IMR-90 (cell line): ENCODE data around the gene PI4KA. TPM values are rescaled to one million over a fixed set of nuclear protein-coding genes. Genes with fewer than 3 reads are reported as not detected.

Experiments
- ATAC-seq: fragments of 200-7000 bp; cut with Tn5 transposase; 2 replicates; pipeline ENCODE4 v1.9.1; 2020; ENCODE audit warnings: low read depth, mild to moderate bottlenecking, moderate library complexity
- BruUV-seq: library from RNA; stranded (reverse); fragments of 400-500 nt; replicated peaks from 2 replicates; lab custom pipeline; 2021; lab: Mats Ljungman, UMichigan
- CTCF ChIA-PET: fragments of 300-600 bp; formaldehyde crosslinking; extraction: SDS; loops from one replicate; lab custom pipeline; 2021; ENCODE audit warnings: antibody characterized with exemption; lab: Yijun Ruan, JAX
- POLR2A ChIA-PET: fragments of 300-600 bp; sonication (Branson Sonifier 250); formaldehyde crosslinking; loops from one replicate; lab custom pipeline; 2022; ENCODE audit warnings: antibody characterized with exemption; ENCODE audit not compliant: unreplicated experiment; lab: Charles Lee
- DNase-seq: peaks from one replicate; pipeline ENCODE4 v3.0.0; 2013
- H2AFZ ChIP-seq: replicated peaks from 2 replicates; pipeline ENCODE3; 2013; ENCODE audit warnings: low read length, mild to moderate bottlenecking; ENCODE audit not compliant: poor library complexity
- H2AK5ac ChIP-seq: 2 replicates; pipeline ENCODE4 v1.6.1; 2013; ENCODE audit warnings: low read depth, low read length, inconsistent platforms
- H2AK9ac ChIP-seq: replicated peaks from 2 replicates; pipeline ENCODE3; 2013; ENCODE audit warnings: mild to moderate bottlenecking, low read depth, low read length, moderate library complexity; ENCODE audit not compliant: poor library complexity
- H2BK120ac ChIP-seq: 2 replicates; pipeline ENCODE4 v1.6.1; 2013; ENCODE audit warnings: low read depth, low read length, inconsistent platforms
- H2BK15ac ChIP-seq: 3 replicates; pipeline ENCODE4 v1.6.1; 2013; ENCODE audit warnings: low read depth, low read length, inconsistent platforms
- H2BK20ac ChIP-seq: 2 replicates; pipeline ENCODE4 v1.6.1; 2013; ENCODE audit warnings: low read depth, mild to moderate bottlenecking, inconsistent platforms, low read length, moderate library complexity
- H2BK5ac ChIP-seq: 2 replicates; pipeline ENCODE4 v1.6.1; 2013; ENCODE audit warnings: mild to moderate bottlenecking, low read depth, low read length, inconsistent platforms; ENCODE audit not compliant: poor library complexity, severe bottlenecking
- H3K14ac ChIP-seq: replicated peaks from 2 replicates; pipeline ENCODE4 v1.6.1; 2013; ENCODE audit warnings: low read depth, low read length, inconsistent platforms
- H3K18ac ChIP-seq: 2 replicates; pipeline ENCODE4 v1.6.1; 2013; ENCODE audit warnings: low read depth, low read length, control low read depth
- H3K23ac ChIP-seq: 2 replicates; pipeline ENCODE4 v1.6.1; 2013; ENCODE audit warnings: low read depth, low read length, inconsistent platforms
- H3K27ac ChIP-seq: 2 replicates; pipeline ENCODE4 v1.5.1; 2013; ENCODE audit warnings: mild to moderate bottlenecking, control low read depth, low read length; ENCODE audit not compliant: insufficient read depth
- H3K27me3 ChIP-seq: 2 replicates; pipeline ENCODE4 v1.6.1; 2013; ENCODE audit warnings: low read length; ENCODE audit not compliant: control insufficient read depth, insufficient read depth
- H3K36me3 ChIP-seq: 2 replicates; pipeline ENCODE4 v1.6.1; 2013; ENCODE audit warnings: low read length, mixed read lengths; ENCODE audit not compliant: control insufficient read depth, insufficient read depth
- H3K4ac ChIP-seq: 2 replicates; pipeline ENCODE4 v1.6.1; 2013; ENCODE audit warnings: low read depth, low read length, inconsistent platforms
- H3K4me1 ChIP-seq: 2 replicates; pipeline ENCODE4 v1.6.1; 2013; ENCODE audit warnings: low read length, mixed read lengths; ENCODE audit not compliant: control insufficient read depth, insufficient read depth
- H3K4me2 ChIP-seq: 2 replicates; pipeline ENCODE4 v1.6.1; 2013; ENCODE audit warnings: low read depth, mild to moderate bottlenecking, control low read depth, low read length, moderate library complexity
- H3K4me3 ChIP-seq: 2 replicates; pipeline ENCODE4 v1.5.1; 2013; ENCODE audit warnings: low read depth, mild to moderate bottlenecking, control low read depth, low read length, moderate library complexity; ENCODE audit not compliant: insufficient read depth
- H3K56ac ChIP-seq: 2 replicates; pipeline ENCODE4 v1.6.1; 2013; ENCODE audit warnings: low read length, inconsistent platforms; ENCODE audit not compliant: insufficient read depth; ENCODE audit errors: extremely low read depth
- H3K79me1 ChIP-seq, 2 experiments: 2 replicates each; pipeline ENCODE4 v1.6.1; 2013; ENCODE audit warnings: low read length in 2 of 2, inconsistent platforms in 1 of 2, low read depth in 1 of 2
- H3K9ac ChIP-seq: 2 replicates; pipeline ENCODE4 v1.6.1; 2013; ENCODE audit warnings: low read depth, low read length, control low read depth
- H3K9me1 ChIP-seq: 2 replicates; pipeline ENCODE4 v1.6.1; 2013; ENCODE audit warnings: low read length, inconsistent platforms; ENCODE audit not compliant: insufficient read depth
- H3K9me3 ChIP-seq: 2 replicates; pipeline ENCODE4 v1.6.1; 2013; ENCODE audit warnings: low read length; ENCODE audit not compliant: control insufficient read depth, insufficient read depth
- H4K20me1 ChIP-seq: 2 replicates; pipeline ENCODE4 v1.6.1; 2013; ENCODE audit warnings: low read length, inconsistent platforms; ENCODE audit not compliant: insufficient read depth
- H4K5ac ChIP-seq: 2 replicates; pipeline ENCODE4 v1.6.1; 2013; ENCODE audit warnings: mild to moderate bottlenecking, low read depth, low read length, control low read depth
- H4K8ac ChIP-seq, 2 experiments: 2 replicates each; pipeline ENCODE4 v1.6.1; 2013; ENCODE audit warnings: low read depth in 2 of 2, low read length in 2 of 2, control low read depth in 1 of 2, inconsistent platforms in 1 of 2
- H4K91ac ChIP-seq: 2 replicates; pipeline ENCODE4 v1.6.1; 2013; ENCODE audit warnings: low read depth, low read length, inconsistent platforms; ENCODE audit not compliant: insufficient read depth
- POLR2A ChIP-seq: IDR thresholded peaks from 2 replicates; pipeline ENCODE4 v1.6.1; 2012; ENCODE audit warnings: mild to moderate bottlenecking, low read depth, low read length
- USF2 ChIP-seq: fragments of 150-350 bp; IDR thresholded peaks from 2 replicates; pipeline ENCODE4 v1.6.1; 2017; ENCODE audit warnings: mild to moderate bottlenecking, antibody characterized with exemption, low read length, low read depth
- WGBS, 2 experiments: methylation state at CpG; one replicate each; pipeline versions ENCODE4 v1.1.5 to v1.1.7; 2013; ENCODE audit warnings: missing lambda C conversion rate in 2 of 2; ENCODE audit not compliant: insufficient read length in 1 of 2; ENCODE audit errors: extremely low coverage in 2 of 2; 5-methylcytosine and 5-hydroxymethylcytosine counted together
- dilution Hi-C: fragments of 300-500 bp; cut with HindIII; formaldehyde crosslinking; loops from one replicate; pipeline ENCODE4 v1.14.3; 2018; ENCODE audit warnings: low sequenced_read_pairs; ENCODE audit not compliant: unreplicated experiment
- in situ Hi-C: fragments of 300-500 bp; cut with MboI; formaldehyde crosslinking; loops from 3 replicates; pipeline ENCODE4 v1.14.3; 2019; ENCODE audit warnings: low sequenced_read_pairs, inconsistent platforms, mixed read lengths
- intact Hi-C: fragments of 100-400 bp; cut with micrococcal nuclease; formaldehyde crosslinking; loops from 2 replicates; pipeline ENCODE4 v1.10.0; 2022
- polyA plus RNA-seq, 3 experiments: library from polyadenylated mRNA; depleted of rRNA; stranded (reverse); fragments of >200 nt; gene quantifications; 2 replicates each; pipeline ENCODE4 v1.2.3, GENCODE V29; 2012; ENCODE audit warnings: low replicate concordance in 1 of 3
- total RNA-seq: library from RNA; depleted of rRNA; stranded (reverse); fragments of >200 nt; gene quantifications from 2 replicates; pipeline ENCODE4 v1.2.3, GENCODE V29; 2012

Gene PI4KA
- total and polyA plus RNA-seq, 2 of the 4 experiments (the other 2 are of a cell fraction), result 16.8 to 35.5 TPM

GRCh38 chr22:20794650-20795413 is 63.8 kb downstream of the PI4KA start:
- 0 out of 2 replicates have a peak, but pooled peaks cover 2% of the 10 kb centered on the region for H3K4me1 ChIP-seq
- H3K9ac ChIP-seq, result no peak overlapping the region
- H3K4ac ChIP-seq, result no peak overlapping the region
- intact Hi-C loops, result no loop called here
- ChIA-PET CTCF (interaction anchor here (1.2 kb wide), 1 partner anchor 9 kb away, joined by 5 read pairs; no protein-coding TSS in a partner anchor), POLR2A (no interaction called here)
- H3K79me1 ChIP-seq, result peaks cover 0 to 3% of the 10 kb centered on the region in 2 experiments; a peak in 1 of 4 replicates
- H3K9me3 ChIP-seq, result no peaks in the 10 kb centered on the region
- BruUV-seq, result no TSS peak
- H3K18ac ChIP-seq, result no peak overlapping the region
- H3K27ac ChIP-seq, result no peak overlapping the region
- ATAC-seq, result no peak
- no peak for TF ChIP-seq POLR2A
- no peak for TF ChIP-seq USF2
- in situ Hi-C loops, result no loop called here
- no peaks in the 10 kb centered on the region for H4K20me1 ChIP-seq
- H3K23ac ChIP-seq, result no peak overlapping the region
- no peak overlapping the region for H4K8ac ChIP-seq
- no peak overlapping the region for H4K5ac ChIP-seq
- no peak overlapping the region for H2AFZ ChIP-seq
- no peak overlapping the region for H2BK5ac ChIP-seq
- H3K4me2 ChIP-seq, result no peak overlapping the region
- no peak overlapping the region for H2BK15ac ChIP-seq
- H3K14ac ChIP-seq, result no peak overlapping the region
- H3K9me1 ChIP-seq, result peaks cover 7% of the 10 kb centered on the region; the same call in 1 of the 2 replicates
- no peak overlapping the region for H4K91ac ChIP-seq
- no peak overlapping the region for H3K56ac ChIP-seq
- H2AK5ac ChIP-seq, result no peak overlapping the region
- 93 to 94% methylated on average over 1 to 3 of the region's 7 CpGs for WGBS, 2 experiments
- peaks cover 57% of the 10 kb centered on the region for H3K36me3 ChIP-seq
- H3K4me3 ChIP-seq, result no peak overlapping the region
- no peaks in the 10 kb centered on the region for H3K27me3 ChIP-seq
- DNase-seq, result no peak
- H2BK20ac ChIP-seq, result no peak overlapping the region
- no peak overlapping the region for H2BK120ac ChIP-seq
- H2AK9ac ChIP-seq, result no peak overlapping the region
- dilution Hi-C loops, result no loop called here
